ENCODE data around the gene IL21R.
"Not testable (repeated sequence)": the region's sequence is repeated elsewhere in the genome, so short reads cannot be mapped to it uniquely, and the experiment has no call there.

Gene IL21R

GRCh38 chr16:27402569-27402963, 592 bp downstream of the IL21R start:
- DNase-seq (ENCODE audit: low read depth in 2 of 2), result no peak

GRCh38 chr16:27402964-27403600, 1.1 kb downstream of the IL21R start:
- no peak for DNase-seq (ENCODE audit: low read depth in 2 of 2)

GRCh38 chr16:27403601-27403992, 1.6 kb downstream of the IL21R start:
- no peak for DNase-seq (ENCODE audit: low read depth in 2 of 2)

GRCh38 chr16:27404163-27404823, 2.3 kb downstream of the IL21R start:
- DNase-seq (ENCODE audit: low read depth in 2 of 2), result no peak

GRCh38 chr16:27405546-27406451, 3.8 kb downstream of the IL21R start:
- no peak for DNase-seq (ENCODE audit: low read depth in 2 of 2)

GRCh38 chr16:27406511-27407128, 4.6 kb downstream of the IL21R start:
- DNase-seq (ENCODE audit: low read depth in 2 of 2), result no peak

- DNase-seq (ENCODE audit: low read depth in 2 of 2), result no peak
Measured at GRCh38 chr16:27407133-27407532, 5.2 kb downstream of the IL21R start.

- DNase-seq (ENCODE audit: low read depth in 2 of 2), result no peak
Measured at GRCh38 chr16:27408012-27408601, 6.1 kb downstream of the IL21R start.

- no peak for DNase-seq (ENCODE audit: low read depth in 2 of 2)
Measured at GRCh38 chr16:27408602-27409031, 6.6 kb downstream of the IL21R start.

GRCh38 chr16:27409958-27410357, 8.0 kb downstream of the IL21R start:
- DNase-seq (ENCODE audit: low read depth in 2 of 2), result not testable (repeated sequence)

- DNase-seq (ENCODE audit: low read depth in 2 of 2), result no peak
Measured at GRCh38 chr16:27410761-27411160, 8.8 kb downstream of the IL21R start.

- DNase-seq (ENCODE audit: low read depth in 2 of 2), result no peak
Measured at GRCh38 chr16:27413956-27414355, 12.0 kb downstream of the IL21R start.

GRCh38 chr16:27414788-27415431, 12.9 kb downstream of the IL21R start:
- DNase-seq (ENCODE audit: low read depth in 2 of 2), result no peak

GRCh38 chr16:27417047-27417671, 15.2 kb downstream of the IL21R start:
- no peak for DNase-seq (ENCODE audit: low read depth in 2 of 2)

- DNase-seq (ENCODE audit: low read depth in 2 of 2), result no peak
Measured at GRCh38 chr16:27421961-27422740, 20.2 kb downstream of the IL21R start.

GRCh38 chr16:27424772-27425498, 23.0 kb downstream of the IL21R start:
- DNase-seq (ENCODE audit: low read depth in 2 of 2), result no peak

GRCh38 chr16:27425961-27426360, 24.0 kb downstream of the IL21R start:
- DNase-seq (ENCODE audit: low read depth in 2 of 2), result no peak

GRCh38 chr16:27426423-27427408, 24.7 kb downstream of the IL21R start:
- DNase-seq (ENCODE audit: low read depth in 2 of 2), result peak; percentile 56 to 58
